GM12891 (cell line): ENCODE measurements around the gene SGCE.

Experiments
- POLR2A ChIP-seq: IDR thresholded peaks from 2 replicates; pipeline ENCODE4 v1.6.1; 2011; ENCODE audit warnings: low read depth, low read length, control low read depth
- POLR2AphosphoS5 ChIP-seq: IDR thresholded peaks from 2 replicates; pipeline ENCODE4 v1.6.1; 2011; ENCODE audit warnings: low read depth, low read length, control low read depth

DNA sequence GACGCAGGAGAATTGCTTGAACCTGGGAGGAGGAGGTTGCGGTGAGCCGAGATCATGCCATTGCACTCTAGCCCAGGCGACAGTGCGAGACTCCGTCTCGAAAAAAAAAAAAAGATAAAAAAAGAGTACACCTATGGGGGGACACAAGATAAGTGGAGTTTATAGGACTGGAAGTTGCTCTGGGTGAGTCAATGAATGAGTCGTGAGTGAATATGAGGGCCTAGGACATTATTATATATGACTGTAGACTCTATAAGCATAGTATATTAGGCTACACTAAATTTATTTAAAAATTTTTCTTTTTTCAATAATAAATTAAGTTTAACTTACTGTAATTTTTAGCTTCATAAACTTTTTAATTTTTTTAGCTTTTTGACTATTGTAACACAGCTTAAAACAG is 19.4 kb upstream of the SGCE start:
- TF ChIP-seq POLR2A (no peak), POLR2AphosphoS5 (no peak)
